Trophoblast cell (in vitro differentiated cells and primary cell): Measurements from ENCODE around the gene ROR1.

Experiments
- DNase-seq, 2 donors: peaks; one replicate each; pipeline ENCODE4 v3.0.0-alpha.2; 2016
- H2AFZ ChIP-seq: 2 replicates; pipeline ENCODE4 v1.6.1; 2013; ENCODE audit warnings: low read length, moderate library complexity, mild to moderate bottlenecking; ENCODE audit not compliant: insufficient read depth, poor library complexity
- H2AK5ac ChIP-seq: 2 replicates; pipeline ENCODE4 v1.6.1; 2013; ENCODE audit warnings: mild to moderate bottlenecking, low read length
- H2BK120ac ChIP-seq: 2 replicates; pipeline ENCODE4 v1.6.1; 2013; ENCODE audit warnings: low read length, mild to moderate bottlenecking, moderate library complexity; ENCODE audit not compliant: insufficient read depth, poor library complexity
- H2BK12ac ChIP-seq: 2 replicates; pipeline ENCODE4 v1.6.1; 2013; ENCODE audit warnings: mild to moderate bottlenecking, low read length, moderate library complexity
- H2BK5ac ChIP-seq: 2 replicates; pipeline ENCODE4 v1.6.1; 2013; ENCODE audit warnings: low read length, low read depth, moderate library complexity, mild to moderate bottlenecking; ENCODE audit not compliant: poor library complexity
- H3K14ac ChIP-seq: 2 replicates; pipeline ENCODE4 v1.6.1; 2013; ENCODE audit warnings: mild to moderate bottlenecking, low read length
- H3K18ac ChIP-seq: 2 replicates; pipeline ENCODE4 v1.6.1; 2013; ENCODE audit warnings: mild to moderate bottlenecking, low read length
- H3K23ac ChIP-seq: 2 replicates; pipeline ENCODE4 v1.6.1; 2013; ENCODE audit warnings: low read length
- H3K27ac ChIP-seq: 2 replicates; pipeline ENCODE4 v1.5.1; 2013; ENCODE audit warnings: low read depth, mild to moderate bottlenecking, inconsistent platforms, low read length, moderate library complexity
- H3K27me3 ChIP-seq: 2 replicates; pipeline ENCODE4 v1.6.1; 2013; ENCODE audit warnings: inconsistent platforms, mild to moderate bottlenecking, low read length, moderate library complexity; ENCODE audit not compliant: insufficient read depth
- H3K36me3 ChIP-seq, 2 experiments: 1 replicate in 1 of 2; 2 replicates in 1 of 2; pipeline ENCODE4 v1.6.1; 2013; ENCODE audit warnings: low read length in 2 of 2, mild to moderate bottlenecking in 2 of 2, moderate library complexity in 1 of 2; ENCODE audit not compliant: insufficient read depth in 2 of 2, control insufficient read depth in 1 of 2
- H3K4ac ChIP-seq: 2 replicates; pipeline ENCODE4 v1.6.1; 2013; ENCODE audit warnings: low read depth, mild to moderate bottlenecking, low read length, moderate library complexity
- H3K4me1 ChIP-seq, 2 experiments: 1 replicate in 1 of 2; 2 replicates in 1 of 2; pipeline ENCODE4 v1.6.1; 2013; ENCODE audit warnings: low read length in 2 of 2, mild to moderate bottlenecking in 2 of 2, moderate library complexity in 1 of 2; ENCODE audit not compliant: insufficient read depth in 2 of 2, control insufficient read depth in 1 of 2
- H3K4me2 ChIP-seq: 2 replicates; pipeline ENCODE4 v1.6.1; 2013; ENCODE audit warnings: inconsistent platforms, mild to moderate bottlenecking, low read length, moderate library complexity
- H3K4me3 ChIP-seq: 2 replicates; pipeline ENCODE4 v1.5.1; 2013; ENCODE audit warnings: mild to moderate bottlenecking, low read depth, low read length, inconsistent platforms
- H3K79me1 ChIP-seq: one replicate; pipeline ENCODE4 v1.6.1; 2013; ENCODE audit warnings: low read length
- H3K79me2 ChIP-seq: 2 replicates; pipeline ENCODE4 v1.6.1; 2013; ENCODE audit warnings: low read length, mild to moderate bottlenecking; ENCODE audit not compliant: control insufficient read depth, insufficient read depth, poor library complexity
- H3K9ac ChIP-seq: 2 replicates; pipeline ENCODE4 v1.6.1; 2013; ENCODE audit warnings: mild to moderate bottlenecking, low read length
- H3K9me3 ChIP-seq: 2 replicates; pipeline ENCODE4 v1.6.1; 2013; ENCODE audit warnings: low read depth, mild to moderate bottlenecking, control low read depth, inconsistent platforms, low read length; ENCODE audit not compliant: insufficient read depth
- H4K12ac ChIP-seq: 2 replicates; pipeline ENCODE4 v1.6.1; 2013; ENCODE audit warnings: low read depth, mild to moderate bottlenecking, low read length, moderate library complexity
- H4K8ac ChIP-seq: 2 replicates; pipeline ENCODE4 v1.6.1; 2013; ENCODE audit warnings: low read depth, mild to moderate bottlenecking, low read length, moderate library complexity
- H4K91ac ChIP-seq: one replicate; pipeline ENCODE4 v1.6.1; 2013; ENCODE audit warnings: low read depth, mild to moderate bottlenecking, low read length, moderate library complexity
- WGBS: extraction: QIAGEN DNeasy Blood & Tissue Kit; methylation state at CpG from one replicate; pipeline ENCODE4 v1.1.7; 2013; ENCODE audit warnings: missing lambda C conversion rate; ENCODE audit not compliant: insufficient read length, insufficient coverage; ENCODE audit errors: extremely low coverage; 5-methylcytosine and 5-hydroxymethylcytosine counted together

ROR1 gene

DNA sequence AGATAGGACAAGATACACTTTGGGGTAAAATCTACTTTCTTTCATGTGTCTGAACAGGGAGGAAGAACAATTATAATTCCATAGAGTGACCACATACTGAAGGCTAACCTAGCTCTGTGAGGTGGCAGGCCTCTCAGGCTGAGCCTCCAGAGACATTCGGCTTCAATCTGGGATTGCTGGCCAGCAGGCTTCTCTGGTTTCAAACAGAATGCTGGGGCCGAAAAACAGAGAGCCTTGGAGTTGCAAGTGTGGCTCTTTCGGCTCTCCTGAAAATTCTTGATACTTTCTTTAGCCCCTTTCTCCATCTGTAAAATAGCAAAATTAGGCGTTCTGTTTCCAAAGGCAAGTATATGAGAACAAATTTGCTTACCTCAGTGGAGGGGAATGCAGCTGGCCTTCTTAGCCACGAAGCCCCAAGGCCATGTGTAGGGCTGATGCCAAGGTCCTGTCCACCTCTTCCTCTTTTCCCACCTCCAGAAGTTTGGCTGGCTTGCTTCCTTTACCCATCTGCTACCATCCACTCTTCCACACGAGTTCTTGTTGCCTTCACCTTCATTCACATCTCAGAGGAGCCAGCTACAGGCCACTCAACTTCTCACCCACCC lies 399.6 kb downstream of the ROR1 start:
- H3K18ac ChIP-seq, result no peak overlapping the region
- no peak overlapping the region for H2BK120ac ChIP-seq
- H2AFZ ChIP-seq, result no peak overlapping the region
- H3K9ac ChIP-seq, result no peak overlapping the region
- H2BK5ac ChIP-seq, result no peak overlapping the region
- H4K8ac ChIP-seq, result no peak overlapping the region
- H2AK5ac ChIP-seq, result no peak overlapping the region
- H4K12ac ChIP-seq, result no peak overlapping the region
- H2BK12ac ChIP-seq, result peak overlapping the region; percentile 15
- H3K4me3 ChIP-seq, result no peak overlapping the region
- H3K14ac ChIP-seq, result no peak overlapping the region
- no peaks in the 10 kb centered on the region for H3K27me3 ChIP-seq
- peaks cover 12% of the 10 kb centered on the region in 2 experiments for H3K4me1 ChIP-seq
- H3K4ac ChIP-seq, result no peak overlapping the region
- H3K27ac ChIP-seq, result peak overlapping the region; percentile 8
- H3K23ac ChIP-seq, result no peak overlapping the region
- WGBS, result no CpG with 5 or more reads among the region's 6 CpGs
- no peak overlapping the region for H3K4me2 ChIP-seq
- H3K79me1 ChIP-seq, result no peaks in the 10 kb centered on the region
- peaks cover 14 to 30% of the 10 kb centered on the region in 2 experiments for H3K36me3 ChIP-seq
- H4K91ac ChIP-seq, result peak overlapping the region; percentile 28
- peak; percentile 63 to 68 for DNase-seq
- no peaks in the 10 kb centered on the region for H3K9me3 ChIP-seq
- no peaks in the 10 kb centered on the region for H3K79me2 ChIP-seq

DNA sequence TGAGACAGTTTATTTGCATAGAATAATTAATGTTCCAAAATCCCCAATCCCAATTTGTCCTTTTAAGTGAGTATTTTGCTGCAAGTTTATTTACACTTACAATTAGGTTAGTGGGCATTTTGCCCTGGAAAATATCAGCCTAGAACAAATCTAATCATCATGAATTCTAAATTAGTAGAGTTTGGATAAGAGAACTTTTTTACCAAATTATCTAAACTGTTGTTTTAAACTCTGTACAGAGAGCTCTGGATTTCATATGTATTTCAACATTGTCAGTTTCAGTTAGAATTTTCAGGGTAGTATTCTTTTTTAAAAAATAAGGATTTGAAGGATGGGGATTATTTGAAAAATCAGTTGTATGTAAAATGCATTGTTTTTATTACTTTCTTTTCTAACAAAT lies 401.8 kb downstream of the ROR1 start:
- no peak for DNase-seq
- Histone ChIP-seq H3K9me3 (no peaks in the 10 kb centered on the region), H3K4me1 (peaks cover 12% of the 10 kb centered on the region in 2 experiments), H3K27ac (no peak overlapping the region), H3K23ac (no peak overlapping the region), H4K91ac (no peak overlapping the region), H3K14ac (no peak overlapping the region), H3K79me2 (no peaks in the 10 kb centered on the region), H2BK5ac (no peak overlapping the region), H2BK12ac (no peak overlapping the region), H3K4ac (no peak overlapping the region), H3K27me3 (no peaks in the 10 kb centered on the region), H2AFZ (no peak overlapping the region), H3K18ac (no peak overlapping the region), H4K12ac (no peak overlapping the region), H4K8ac (no peak overlapping the region), H3K79me1 (no peaks in the 10 kb centered on the region), H3K9ac (no peak overlapping the region), H2BK120ac (no peak overlapping the region), H3K36me3 (peaks cover 11 to 24% of the 10 kb centered on the region in 2 experiments), H3K4me2 (no peak overlapping the region), H3K4me3 (no peak overlapping the region), H2AK5ac (no peak overlapping the region)

DNA sequence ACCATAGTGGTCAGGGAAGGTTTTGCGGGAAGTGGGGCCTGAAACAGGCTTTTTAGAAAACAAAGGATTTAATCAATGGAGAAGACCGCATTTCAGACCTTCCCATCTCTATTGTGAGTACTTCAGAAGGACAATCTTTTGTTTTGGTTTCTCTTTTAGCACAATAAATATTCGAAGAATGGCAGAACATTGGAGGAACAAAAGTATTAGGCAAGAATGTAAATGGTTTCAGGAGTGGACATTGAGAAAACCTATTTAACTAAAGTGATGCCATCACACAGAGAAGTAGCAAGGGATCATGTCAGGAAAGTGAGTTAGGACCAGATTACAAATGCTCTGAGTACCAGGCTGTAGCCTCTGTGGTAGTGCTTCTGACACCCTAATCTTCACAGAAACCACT lies 402.8 kb downstream of the ROR1 start:
- no peak overlapping the region for H3K23ac ChIP-seq
- H3K9ac ChIP-seq, result no peak overlapping the region
- H3K27ac ChIP-seq, result no peak overlapping the region
- no peak overlapping the region for H2BK120ac ChIP-seq
- no peaks in the 10 kb centered on the region for H3K9me3 ChIP-seq
- no peak overlapping the region for H2AK5ac ChIP-seq
- no peak overlapping the region for H2BK5ac ChIP-seq
- no peaks in the 10 kb centered on the region for H3K79me1 ChIP-seq
- H2BK12ac ChIP-seq, result no peak overlapping the region
- no peak overlapping the region for H4K91ac ChIP-seq
- H3K79me2 ChIP-seq, result no peaks in the 10 kb centered on the region
- peaks cover 5 to 6% of the 10 kb centered on the region in 2 experiments for H3K4me1 ChIP-seq
- no peak overlapping the region for H3K14ac ChIP-seq
- H2AFZ ChIP-seq, result no peak overlapping the region
- H3K4me2 ChIP-seq, result no peak overlapping the region
- no peak overlapping the region for H3K4me3 ChIP-seq
- H3K36me3 ChIP-seq, result peaks cover 11 to 24% of the 10 kb centered on the region in 2 experiments
- DNase-seq, result no peak
- no peak overlapping the region for H4K12ac ChIP-seq
- H3K27me3 ChIP-seq, result no peaks in the 10 kb centered on the region
- no peak overlapping the region for H3K18ac ChIP-seq
- H3K4ac ChIP-seq, result no peak overlapping the region
- no CpG with 5 or more reads among the region's 3 CpGs for WGBS
- no peak overlapping the region for H4K8ac ChIP-seq

DNA sequence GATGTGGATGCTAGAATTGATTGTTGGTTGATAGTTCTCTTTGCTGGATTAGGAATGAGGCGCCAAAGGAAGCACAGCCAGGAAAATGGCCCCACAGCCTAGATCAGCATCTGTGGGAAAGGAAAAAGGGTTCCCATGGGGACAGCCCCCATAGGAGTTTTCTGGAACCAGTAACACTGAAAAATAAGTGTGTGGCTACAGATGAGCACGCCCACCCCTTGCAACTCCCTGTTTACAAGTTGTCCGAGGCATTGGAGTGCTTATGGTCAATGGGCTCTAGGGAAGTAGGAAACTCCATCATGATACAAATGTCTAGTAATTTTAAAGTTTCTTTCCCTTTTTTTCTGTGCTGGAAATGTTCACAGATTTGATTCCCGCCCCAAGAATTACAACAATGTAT lies 405.8 kb downstream of the ROR1 start:
- no peak for DNase-seq
- no peak overlapping the region for H3K18ac ChIP-seq
- H4K12ac ChIP-seq, result no peak overlapping the region
- no peaks in the 10 kb centered on the region for H3K79me1 ChIP-seq
- no peaks in the 10 kb centered on the region for H3K79me2 ChIP-seq
- H3K23ac ChIP-seq, result no peak overlapping the region
- no peak overlapping the region for H3K4me2 ChIP-seq
- H3K9ac ChIP-seq, result no peak overlapping the region
- no peaks in the 10 kb centered on the region for H3K9me3 ChIP-seq
- no peak overlapping the region for H2AK5ac ChIP-seq
- peaks cover 9 to 24% of the 10 kb centered on the region in 2 experiments for H3K36me3 ChIP-seq
- H2BK5ac ChIP-seq, result no peak overlapping the region
- H2BK120ac ChIP-seq, result no peak overlapping the region
- no peak overlapping the region for H3K27ac ChIP-seq
- H2BK12ac ChIP-seq, result no peak overlapping the region
- no peak overlapping the region for H4K91ac ChIP-seq
- H3K27me3 ChIP-seq, result no peaks in the 10 kb centered on the region
- H3K4me1 ChIP-seq, result peaks cover 0 to 3% of the 10 kb centered on the region in 2 experiments
- H3K4ac ChIP-seq, result no peak overlapping the region
- no peak overlapping the region for H4K8ac ChIP-seq
- no peak overlapping the region for H3K4me3 ChIP-seq
- H2AFZ ChIP-seq, result no peak overlapping the region
- whole genome bisulfite sequencing, result no CpG with 5 or more reads among the region's 4 CpGs
- no peak overlapping the region for H3K14ac ChIP-seq
